NB4 (cell line): ENCODE results near the gene GRIK4.

Experiments
- DNase-seq: peaks from one replicate; pipeline ENCODE4 v3.0.0; 2010; ENCODE audit warnings: low read depth
- H3K4me3 ChIP-seq: one replicate; pipeline ENCODE4 v1.5.1; 2011; ENCODE audit warnings: mild to moderate bottlenecking, low read depth, low read length, moderate library complexity
- CTCF ChIP-seq: IDR thresholded peaks from one replicate; pipeline ENCODE4 v1.5.1; 2012; ENCODE audit warnings: low read depth, low read length
- MAX ChIP-seq: IDR thresholded peaks from 2 replicates; pipeline ENCODE4 v1.6.1; 2011; ENCODE audit warnings: low read depth, low read length
- MYC ChIP-seq: IDR thresholded peaks from 2 replicates; pipeline ENCODE4 v1.6.1; 2011; ENCODE audit warnings: low read depth, low read length
- POLR2A ChIP-seq: IDR thresholded peaks from 2 replicates; pipeline ENCODE4 v1.6.1; 2011; ENCODE audit warnings: mild to moderate bottlenecking; ENCODE audit not compliant: insufficient read length; ENCODE audit errors: extremely low read depth

Gene GRIK4

GRCh38 chr11:120513436-120514315 lies 2.1 kb downstream of the GRIK4 start:
- no peak for DNase-seq
- TF ChIP-seq MAX = no peak
- no peak for TF ChIP-seq MYC
- TF ChIP-seq POLR2A = no peak
- TF ChIP-seq CTCF = no peak
- H3K4me3 ChIP-seq = no peak overlapping the region

GRCh38 chr11:120514541-120515121 lies 3.1 kb downstream of the GRIK4 start:
- TF ChIP-seq MYC (no peak), CTCF (no peak), POLR2A (no peak), MAX (no peak)
- DNase-seq = no peak

GRCh38 chr11:120515186-120515723 lies 3.7 kb downstream of the GRIK4 start:
- no peak overlapping the region for H3K4me3 ChIP-seq
- no peak for DNase-seq
- TF ChIP-seq POLR2A (no peak), CTCF (no peak), MAX (no peak), MYC (no peak)

More at GRCh38 chr11:120514541-120515121, 3.1 kb downstream of the GRIK4 start:
- no peak overlapping the region for H3K4me3 ChIP-seq

GRCh38 chr11:120516461-120517389 lies 5.2 kb downstream of the GRIK4 start:
- no peak overlapping the region for H3K4me3 ChIP-seq
- no peak for TF ChIP-seq POLR2A
- TF ChIP-seq CTCF = no peak
- TF ChIP-seq MAX = no peak
- TF ChIP-seq MYC = no peak
- no peak for DNase-seq

- no peak overlapping the region for H3K4me3 ChIP-seq
- TF ChIP-seq POLR2A = no peak
- no peak for TF ChIP-seq MYC
- TF ChIP-seq MAX = no peak
- no peak for TF ChIP-seq CTCF
- no peak for DNase-seq
These were observed 5.8 kb downstream of the GRIK4 start for GRCh38 chr11:120517390-120517761.
